ENCODE data around the gene GALK2. TPM values are rescaled to one million over a fixed set of nuclear protein-coding genes. Genes with fewer than 3 reads are reported as not detected.

GALK2 gene
- total RNA-seq, 1 experiment from 2014 or later = 29.0 TPM

- no TSS peak for BruUV-seq (replicated peaks)
- ChIA-PET CTCF (no interaction called here), POLR2A (ENCODE audit: unreplicated experiment) (no interaction called here)
- intact Hi-C loops (cut with micrococcal nuclease; ENCODE audit: unreplicated experiment) = no loop called here
- H3K9me2 ChIP-seq (ENCODE audit: insufficient read depth) = no peaks in the 10 kb centered on the region
- no peaks in the 10 kb centered on the region for H4K20me1 ChIP-seq (ENCODE audit: insufficient read depth)
- peaks cover 16% of the 10 kb centered on the region for H3K4me1 ChIP-seq (replicated peaks; ENCODE audit: insufficient read depth)
- 0 out of 2 replicates have a peak overlapping the region, but pooled peaks have one; percentile 68 for H3K27ac ChIP-seq
- no peak overlapping the region for H3K4me3 ChIP-seq
- TF ChIP-seq EZH2 (IDR thresholded peaks at IDR 0.05; ENCODE audit: low read depth) (no peak), CTCF (conservative IDR thresholded peaks at IDR 0.05) (no peak)
- peaks cover 34% of the 10 kb centered on the region; the same call in 1 of the 2 replicates for H3K36me3 ChIP-seq (ENCODE audit: low read depth)
- no peak overlapping the region for H3K4me2 ChIP-seq
- H2AFZ ChIP-seq = no peak overlapping the region
- no peaks in the 10 kb centered on the region for H3K27me3 ChIP-seq (ENCODE audit: insufficient read depth, low read depth)
- H3K79me2 ChIP-seq (ENCODE audit: low read depth) = 0 out of 2 replicates have a peak, but pooled peaks cover 4% of the 10 kb centered on the region
- no peaks in the 10 kb centered on the region for H3K9me3 ChIP-seq (ENCODE audit: insufficient read depth, low read depth)
- no peaks in the 10 kb centered on the region; the same call in 1 of the 2 replicates for H3F3A ChIP-seq (ENCODE audit: insufficient read depth, low read depth)
- no peak for DNase-seq
Observed at GRCh38 chr15:49134683-49135341, 35.2 kb upstream of the GALK2 start.

- no peak for TF ChIP-seq EZH2 (IDR thresholded peaks at IDR 0.05; ENCODE audit: low read depth)
- TF ChIP-seq CTCF (conservative IDR thresholded peaks at IDR 0.05) = no peak
- no peak for DNase-seq
- intact Hi-C loops (cut with micrococcal nuclease; ENCODE audit: unreplicated experiment) = no loop called here
- H3K79me2 ChIP-seq (ENCODE audit: low read depth) = 0 out of 2 replicates have a peak, but pooled peaks cover 6% of the 10 kb centered on the region
- H2AFZ ChIP-seq = no peak overlapping the region
- POLR2A ChIA-PET (ENCODE audit: unreplicated experiment) = no interaction called here
- H3F3A ChIP-seq (ENCODE audit: insufficient read depth, low read depth) = no peaks in the 10 kb centered on the region; the same call in 1 of the 2 replicates
- H3K4me1 ChIP-seq (replicated peaks; ENCODE audit: insufficient read depth) = peaks cover 16% of the 10 kb centered on the region
- no peak overlapping the region for H3K4me2 ChIP-seq
- BruUV-seq (replicated peaks) = no TSS peak
- H3K4me3 ChIP-seq = no peak overlapping the region
- H3K9me2 ChIP-seq (ENCODE audit: insufficient read depth) = no peaks in the 10 kb centered on the region
- peak overlapping the region; percentile 68 for H3K27ac ChIP-seq
- CTCF ChIA-PET = no interaction called here
- H3K36me3 ChIP-seq (ENCODE audit: low read depth) = peaks cover 32% of the 10 kb centered on the region; the same call in 1 of the 2 replicates
- no peaks in the 10 kb centered on the region for H3K27me3 ChIP-seq (ENCODE audit: insufficient read depth, low read depth)
- H3K9me3 ChIP-seq (ENCODE audit: insufficient read depth, low read depth) = no peaks in the 10 kb centered on the region
- no peaks in the 10 kb centered on the region for H4K20me1 ChIP-seq (ENCODE audit: insufficient read depth)
Observed at GRCh38 chr15:49135342-49135857, 34.6 kb upstream of the GALK2 start.

- ChIA-PET POLR2A (ENCODE audit: unreplicated experiment) (no interaction called here), CTCF (no interaction called here)
- H3K27ac ChIP-seq = peak overlapping the region; percentile 68
- H3K79me2 ChIP-seq (ENCODE audit: low read depth) = peaks cover 10% of the 10 kb centered on the region; the same call in 1 of the 2 replicates
- H3K9me3 ChIP-seq (ENCODE audit: insufficient read depth, low read depth) = no peaks in the 10 kb centered on the region
- intact Hi-C loops (cut with micrococcal nuclease; ENCODE audit: unreplicated experiment) = no loop called here
- H3F3A ChIP-seq (ENCODE audit: insufficient read depth, low read depth) = no peaks in the 10 kb centered on the region; the same call in 1 of the 2 replicates
- H3K4me1 ChIP-seq (replicated peaks; ENCODE audit: insufficient read depth) = peaks cover 16% of the 10 kb centered on the region
- H3K4me3 ChIP-seq = no peak overlapping the region
- BruUV-seq (replicated peaks) = no TSS peak
- H3K4me2 ChIP-seq = no peak overlapping the region
- H4K20me1 ChIP-seq (ENCODE audit: insufficient read depth) = no peaks in the 10 kb centered on the region
- no peak overlapping the region for H2AFZ ChIP-seq
- no peaks in the 10 kb centered on the region for H3K9me2 ChIP-seq (ENCODE audit: insufficient read depth)
- DNase-seq = peak in 1 of 2 experiments; percentile 82
- TF ChIP-seq CTCF (conservative IDR thresholded peaks at IDR 0.05) = no peak
- H3K36me3 ChIP-seq (ENCODE audit: low read depth) = peaks cover 32% of the 10 kb centered on the region; the same call in 1 of the 2 replicates
- H3K27me3 ChIP-seq (ENCODE audit: insufficient read depth, low read depth) = no peaks in the 10 kb centered on the region
Observed at GRCh38 chr15:49135911-49136310, 34.1 kb upstream of the GALK2 start.
